Lung (tissue), 12 donors: ENCODE data around the gene SPRED2. TPM values are rescaled to one million over a fixed set of nuclear protein-coding genes. Genes with fewer than 3 reads are reported as not detected.

Source experiments
- ATAC-seq: fragments of 200-7000 bp; cut with Tn5 transposase; one replicate; pipeline ENCODE4 v1.9.1; 2020; ENCODE audit warnings: moderate number of reproducible peaks; ENCODE audit not compliant: insufficient read depth, low FRiP score
- DNase-seq, 3 donors: peaks; one replicate each; pipeline ENCODE4 v3.0.0-alpha.2; 2013 to 2017
- H3K27ac ChIP-seq, 2 donors: one replicate each; pipeline ENCODE4 v1.5.1; 2013; ENCODE audit warnings: mild to moderate bottlenecking in 2 of 2, moderate library complexity in 2 of 2, control low read depth in 1 of 2, inconsistent platforms in 1 of 2, low read depth in 1 of 2, low read length in 1 of 2
- H3K27me3 ChIP-seq, 3 donors: one replicate each; pipeline ENCODE4 v1.5.1; 2013; ENCODE audit warnings: low read length in 2 of 3; ENCODE audit not compliant: control insufficient read depth in 3 of 3, insufficient read depth in 3 of 3
- H3K36me3 ChIP-seq, 4 donors: one replicate each; pipeline ENCODE4 v1.5.1; 2013; ENCODE audit warnings: low read length in 4 of 4, mild to moderate bottlenecking in 1 of 4, moderate library complexity in 1 of 4; ENCODE audit not compliant: control insufficient read depth in 4 of 4, insufficient read depth in 4 of 4
- H3K4me1 ChIP-seq, 5 donors: one replicate each; pipeline ENCODE4 v1.5.1; 2013; ENCODE audit warnings: low read length in 5 of 5, mild to moderate bottlenecking in 2 of 5, moderate library complexity in 1 of 5; ENCODE audit not compliant: control insufficient read depth in 5 of 5, insufficient read depth in 5 of 5
- H3K4me3 ChIP-seq: one replicate; pipeline ENCODE4 v1.5.1; 2013; ENCODE audit warnings: mild to moderate bottlenecking, control low read depth, moderate library complexity
- H3K9ac ChIP-seq, 2 donors: one replicate each; pipeline ENCODE4 v1.5.1; 2013; ENCODE audit warnings: low read length in 2 of 2, control low read depth in 1 of 2; ENCODE audit not compliant: insufficient read depth in 1 of 2
- H3K9me3 ChIP-seq, 4 donors: one replicate each; pipeline ENCODE4 v1.5.1; 2013; ENCODE audit warnings: low read length in 3 of 4, mild to moderate bottlenecking in 1 of 4, moderate library complexity in 1 of 4; ENCODE audit not compliant: control insufficient read depth in 4 of 4, insufficient read depth in 3 of 4
- WGBS, 2 donors: extraction: QIAGEN DNeasy Blood & Tissue Kit; methylation state at CpG; one replicate each; pipeline ENCODE4 v1.1.7; 2013; 5-methylcytosine and 5-hydroxymethylcytosine counted together
- polyA plus RNA-seq, 2 donors: library from polyadenylated mRNA; stranded (reverse); fragments of 200-250 nt; gene quantifications; one replicate each; pipeline ENCODE4 v1.2.1, GENCODE V29; 2013
- total RNA-seq, 2 donors: library from RNA; depleted of rRNA in 1 of 2; stranded (reverse); fragments of >200 nt in 1 of 2; gene quantifications; one replicate each; pipeline ENCODE4 v1.2.1, GENCODE V29; 2014 to 2021
- TF ChIP-seq, protein P1 (sequence below): IDR thresholded peaks from 2 replicates; pipeline ENCODE4 v1.5.1; 2012; ENCODE audit warnings: mild to moderate bottlenecking; ENCODE audit errors: control extremely low read depth, extremely low read depth
- donor health status: control.
- donor health status: control.
- donor health status: Bipolar disorder and iron deficiency.
- donor health status: healthy.
- donor health status: DM: yes; HTN: yes; CAD: no.

Gene SPRED2
- total and polyA plus RNA-seq, 4 donors: 11.7 to 36.4 (median 19.6) TPM

DNA sequence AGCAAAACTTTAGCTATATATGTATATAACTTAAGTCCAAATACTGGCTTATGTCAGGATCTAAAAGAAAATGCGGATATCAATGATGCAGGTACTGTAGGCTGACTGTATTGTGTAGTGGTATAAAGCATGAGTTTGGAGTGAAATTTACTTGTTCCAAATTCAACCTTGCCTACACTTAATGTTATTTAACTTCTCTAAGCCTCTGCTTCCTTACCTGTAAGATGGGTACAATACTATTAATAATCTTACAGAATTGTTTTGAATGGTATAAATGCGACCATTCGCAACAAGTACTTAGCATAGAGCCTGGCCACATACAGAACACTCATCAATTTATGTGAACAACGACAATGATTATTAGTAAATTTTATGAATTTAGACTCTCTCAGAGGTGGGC is 62.4 kb downstream of the SPRED2 start:
- Histone ChIP-seq H3K36me3 (no peaks in the 10 kb centered on the region), H3K27me3 (no peaks in the 10 kb centered on the region), H3K9ac (no peak overlapping the region), H3K4me1 (peaks cover 8 to 58% (median 19%) of the 10 kb centered on the region in 5 donors), H3K4me3 (no peak overlapping the region), H3K27ac (no peak overlapping the region), H3K9me3 (no peaks in the 10 kb centered on the region)
- 87 to 98% methylated on average over 4 of the region's 4 CpGs for WGBS, 2 donors
- DNase-seq (no peak), ATAC-seq (no peak)
- TF ChIP-seq, protein P1, sequence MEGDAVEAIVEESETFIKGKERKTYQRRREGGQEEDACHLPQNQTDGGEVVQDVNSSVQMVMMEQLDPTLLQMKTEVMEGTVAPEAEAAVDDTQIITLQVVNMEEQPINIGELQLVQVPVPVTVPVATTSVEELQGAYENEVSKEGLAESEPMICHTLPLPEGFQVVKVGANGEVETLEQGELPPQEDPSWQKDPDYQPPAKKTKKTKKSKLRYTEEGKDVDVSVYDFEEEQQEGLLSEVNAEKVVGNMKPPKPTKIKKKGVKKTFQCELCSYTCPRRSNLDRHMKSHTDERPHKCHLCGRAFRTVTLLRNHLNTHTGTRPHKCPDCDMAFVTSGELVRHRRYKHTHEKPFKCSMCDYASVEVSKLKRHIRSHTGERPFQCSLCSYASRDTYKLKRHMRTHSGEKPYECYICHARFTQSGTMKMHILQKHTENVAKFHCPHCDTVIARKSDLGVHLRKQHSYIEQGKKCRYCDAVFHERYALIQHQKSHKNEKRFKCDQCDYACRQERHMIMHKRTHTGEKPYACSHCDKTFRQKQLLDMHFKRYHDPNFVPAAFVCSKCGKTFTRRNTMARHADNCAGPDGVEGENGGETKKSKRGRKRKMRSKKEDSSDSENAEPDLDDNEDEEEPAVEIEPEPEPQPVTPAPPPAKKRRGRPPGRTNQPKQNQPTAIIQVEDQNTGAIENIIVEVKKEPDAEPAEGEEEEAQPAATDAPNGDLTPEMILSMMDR: no peak

- DNase-seq (no peak), ATAC-seq (no peak)
- no peak overlapping the region for H3K4me3 ChIP-seq
- no peaks in the 10 kb centered on the region for H3K9me3 ChIP-seq
- no peaks in the 10 kb centered on the region for H3K36me3 ChIP-seq
- H3K27ac ChIP-seq: no peak overlapping the region
- peaks cover 8 to 54% (median 19%) of the 10 kb centered on the region in 5 donors for H3K4me1 ChIP-seq
- H3K9ac ChIP-seq: no peak overlapping the region
- no peaks in the 10 kb centered on the region for H3K27me3 ChIP-seq
- TF ChIP-seq, protein P1: no peak
- 66 to 91% methylated on average over 2 of the region's 2 CpGs for WGBS, 2 donors
These were observed 62.8 kb downstream of the SPRED2 start for GRCh38 chr2:65369574-65369973.

- ATAC-seq (no peak), DNase-seq (no peak)
- no peak overlapping the region for H3K27ac ChIP-seq
- H3K9ac ChIP-seq: no peak overlapping the region
- peaks cover 8 to 55% (median 19%) of the 10 kb centered on the region in 5 donors for H3K4me1 ChIP-seq
- H3K36me3 ChIP-seq: no peaks in the 10 kb centered on the region
- WGBS, 2 donors: 89 to 95% methylated on average over 1 of the region's 1 CpG
- H3K27me3 ChIP-seq: no peaks in the 10 kb centered on the region
- H3K9me3 ChIP-seq: no peaks in the 10 kb centered on the region
- no peak overlapping the region for H3K4me3 ChIP-seq
- TF ChIP-seq, protein P1: no peak
These were observed 63.9 kb downstream of the SPRED2 start for GRCh38 chr2:65368468-65368867.

GRCh38 chr2:65367524-65367923 is 64.9 kb downstream of the SPRED2 start:
- 31 to 44% methylated on average over 4 of the region's 4 CpGs for whole genome bisulfite sequencing, 2 donors
- ATAC-seq: peak; percentile 44

More at GRCh38 chr2:65367524-65367923, 64.9 kb downstream of the SPRED2 start:
- TF ChIP-seq, protein P1: no peak
- no peaks in the 10 kb centered on the region for H3K9me3 ChIP-seq
- peaks cover 8 to 47% (median 19%) of the 10 kb centered on the region in 5 donors for H3K4me1 ChIP-seq
- H3K27ac ChIP-seq: no peak overlapping the region
- peak; percentile 34 to 67 (median 60) for DNase-seq
- no peak overlapping the region for H3K4me3 ChIP-seq
- no peaks in the 10 kb centered on the region for H3K27me3 ChIP-seq
- no peak overlapping the region for H3K9ac ChIP-seq
- H3K36me3 ChIP-seq: no peaks in the 10 kb centered on the region
